Kidney tubule cell (primary cell): ENCODE results near the gene MINDY4B.
"Not testable (repeated sequence)": the region's sequence is repeated elsewhere in the genome, so short reads cannot be mapped to it uniquely, and the experiment has no call there.

Experiments
- DNase-seq: peaks from one replicate; pipeline ENCODE4 v3.0.0-alpha.2; 2018; ENCODE audit warnings: low spot score

MINDY4B gene

GRCh38 chr3:150898046-150898754, 7.0 kb downstream of the MINDY4B start:
- no peak for DNase-seq

DNA sequence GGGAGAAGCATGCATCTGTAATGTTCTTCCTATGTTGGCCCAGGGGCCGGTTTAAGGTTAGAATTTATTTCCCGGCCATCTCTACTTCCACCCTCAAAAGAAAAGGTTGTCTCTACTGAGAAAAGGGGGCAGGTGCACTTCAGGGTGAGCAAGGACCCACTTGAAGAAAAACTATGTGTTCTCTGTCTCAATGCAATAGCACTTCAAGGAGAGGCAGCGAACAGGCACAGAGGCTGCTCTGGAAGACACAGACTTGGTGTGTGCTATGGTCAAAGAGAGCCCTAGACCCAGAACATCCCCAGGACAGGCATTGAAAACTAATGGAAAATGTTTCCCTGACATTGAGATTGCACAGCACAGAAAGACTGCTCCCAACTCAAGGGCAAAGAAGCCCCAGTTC, 7.6 kb downstream of the MINDY4B start:
- DNase-seq, result no peak

DNA sequence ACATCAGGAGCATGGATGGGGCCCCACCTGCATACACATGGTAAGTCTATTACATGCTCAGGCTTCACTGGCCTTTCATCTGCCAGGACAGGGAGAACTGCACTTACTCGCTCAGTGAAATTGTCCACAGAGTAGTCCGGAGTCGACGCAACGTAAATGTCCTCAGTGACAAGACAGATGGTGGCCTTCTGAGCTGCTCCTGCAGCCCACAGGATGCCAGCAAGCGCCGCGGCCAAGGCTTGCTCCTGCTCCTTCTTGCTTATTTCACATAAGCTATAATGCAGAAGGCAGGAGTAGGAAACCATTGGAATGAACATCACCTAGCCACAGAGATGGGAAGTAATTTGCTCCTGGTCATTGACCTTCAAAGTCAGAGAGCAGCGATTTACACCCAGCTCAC, 14.4 kb downstream of the MINDY4B start:
- DNase-seq, result no peak

- DNase-seq, result no peak
These were observed 14.9 kb downstream of the MINDY4B start for GRCh38 chr3:150890295-150890694.

DNA sequence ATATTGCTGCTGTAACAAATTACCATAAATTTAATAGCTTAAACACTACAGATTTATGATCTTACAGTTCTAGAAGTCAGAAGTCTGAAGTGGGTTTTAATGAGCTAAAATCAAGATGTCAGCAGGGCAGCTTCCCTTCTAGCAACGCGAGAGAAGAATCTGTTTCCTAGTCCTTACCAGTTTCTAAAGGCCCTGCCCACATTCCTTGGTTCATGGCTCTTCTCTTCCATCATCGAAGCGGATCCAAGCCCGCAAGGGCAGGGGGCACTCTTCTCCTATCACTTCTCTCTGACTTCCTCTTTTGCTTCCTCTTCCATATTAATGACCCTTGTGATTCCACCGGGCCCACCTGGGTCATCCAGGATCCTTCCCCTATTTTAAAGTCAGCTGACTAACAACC, 16.1 kb downstream of the MINDY4B start:
- no peak for DNase-seq

GRCh38 chr3:150887031-150887430, 18.2 kb downstream of the MINDY4B start:
- no peak for DNase-seq

DNA sequence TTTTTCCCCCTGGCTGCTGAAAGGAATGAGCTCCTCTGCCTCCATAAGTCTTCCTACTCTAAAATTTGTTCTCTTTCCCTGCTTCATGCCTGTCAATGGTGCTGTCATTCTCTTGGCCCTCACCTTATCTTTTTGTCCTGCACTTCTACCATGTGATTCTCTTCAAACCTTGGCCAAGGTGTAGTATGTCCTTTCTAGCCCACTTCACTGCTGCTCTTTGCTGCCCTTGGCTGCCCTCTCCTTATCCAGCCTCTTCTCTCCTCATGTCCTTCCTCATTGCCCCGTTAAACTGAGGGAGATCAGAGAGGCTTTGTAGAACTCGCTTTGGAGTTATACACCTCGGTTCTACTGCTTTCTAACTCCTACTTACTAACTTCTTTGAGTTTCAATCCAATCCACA, 19.7 kb downstream of the MINDY4B start:
- no peak for DNase-seq

DNA sequence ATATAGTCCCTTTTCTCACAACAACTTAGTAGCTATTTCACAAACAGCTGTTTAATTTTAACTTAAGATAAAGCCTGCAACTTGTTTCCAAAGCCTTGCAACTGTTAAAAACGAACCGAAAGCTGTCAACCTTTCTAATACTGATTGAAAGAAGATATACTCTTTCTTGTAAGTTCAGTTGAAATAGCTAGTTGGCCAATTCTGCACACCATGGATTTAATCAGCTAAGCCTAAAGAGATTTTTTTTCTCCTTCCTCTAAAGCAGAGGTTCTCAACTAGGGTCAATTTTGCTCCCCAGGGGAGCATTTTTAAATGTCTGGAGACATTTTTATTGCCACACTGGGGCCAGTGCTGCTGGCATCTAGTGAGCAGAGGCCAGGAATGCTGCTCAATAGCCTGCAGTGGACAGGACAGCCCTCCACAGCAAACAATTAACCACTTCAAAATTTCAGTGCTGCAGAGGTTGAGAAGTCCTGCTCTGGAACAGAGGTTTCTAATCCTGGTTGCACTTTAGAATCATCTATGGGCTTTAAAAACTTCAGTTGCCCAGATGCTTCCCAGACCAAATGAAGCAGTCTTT, 26.2 kb downstream of the MINDY4B start:
- no peak for DNase-seq

- no peak for DNase-seq
These were observed 26.9 kb downstream of the MINDY4B start for GRCh38 chr3:150878290-150878689.

DNA sequence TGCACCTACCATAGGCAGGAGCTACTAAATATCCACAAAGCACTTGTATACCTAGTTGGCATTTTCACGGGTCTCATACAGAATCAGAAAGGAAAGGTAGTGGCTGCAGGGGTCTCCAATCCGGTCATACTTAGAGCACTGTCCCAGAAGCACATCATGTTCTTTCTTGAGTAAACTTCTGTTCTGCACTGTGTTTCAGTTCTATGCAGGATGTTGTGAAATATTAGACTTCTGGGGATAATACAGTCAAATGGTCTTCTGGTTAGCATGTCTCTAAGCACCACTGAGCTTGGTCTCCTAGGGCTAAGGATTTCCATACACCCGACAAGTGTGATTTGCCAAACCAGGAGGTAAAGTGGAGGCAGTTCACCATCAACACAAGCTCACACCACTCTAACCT, 27.9 kb downstream of the MINDY4B start:
- DNase-seq, result no peak

DNA sequence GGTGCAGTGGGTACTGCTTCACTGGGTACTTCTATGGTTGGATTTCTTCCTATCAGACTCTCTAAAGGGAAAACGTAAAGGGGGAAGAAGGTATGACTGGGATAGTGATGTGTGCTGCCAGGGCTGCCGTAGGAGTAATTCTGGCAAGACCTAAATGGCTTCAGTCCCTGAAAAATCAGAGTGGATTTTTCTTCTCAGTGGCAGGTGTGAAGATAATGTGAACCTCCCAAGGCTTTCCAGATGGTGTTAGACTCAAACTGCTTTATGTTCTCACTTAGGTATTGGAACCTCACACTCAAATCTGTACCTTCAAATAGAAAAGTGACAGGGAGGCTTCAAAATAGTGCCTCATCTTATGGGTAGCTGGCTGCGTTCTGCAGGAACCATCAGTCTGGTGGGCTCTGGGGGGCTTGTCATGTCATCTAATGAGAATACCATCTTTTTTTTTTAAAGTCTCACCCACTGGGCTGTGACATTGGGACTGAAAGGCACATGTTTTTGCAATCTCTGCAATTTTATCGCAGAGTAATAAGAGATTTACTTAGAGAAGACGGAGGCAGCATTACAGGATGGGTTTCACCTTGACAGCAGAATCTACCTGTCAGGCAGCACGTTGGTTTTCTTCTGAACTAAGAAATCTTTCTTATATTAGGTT, 28.5 kb downstream of the MINDY4B start:
- no peak for DNase-seq

- DNase-seq, result no peak
These were observed 29.7 kb downstream of the MINDY4B start for GRCh38 chr3:150875548-150875947.

DNA sequence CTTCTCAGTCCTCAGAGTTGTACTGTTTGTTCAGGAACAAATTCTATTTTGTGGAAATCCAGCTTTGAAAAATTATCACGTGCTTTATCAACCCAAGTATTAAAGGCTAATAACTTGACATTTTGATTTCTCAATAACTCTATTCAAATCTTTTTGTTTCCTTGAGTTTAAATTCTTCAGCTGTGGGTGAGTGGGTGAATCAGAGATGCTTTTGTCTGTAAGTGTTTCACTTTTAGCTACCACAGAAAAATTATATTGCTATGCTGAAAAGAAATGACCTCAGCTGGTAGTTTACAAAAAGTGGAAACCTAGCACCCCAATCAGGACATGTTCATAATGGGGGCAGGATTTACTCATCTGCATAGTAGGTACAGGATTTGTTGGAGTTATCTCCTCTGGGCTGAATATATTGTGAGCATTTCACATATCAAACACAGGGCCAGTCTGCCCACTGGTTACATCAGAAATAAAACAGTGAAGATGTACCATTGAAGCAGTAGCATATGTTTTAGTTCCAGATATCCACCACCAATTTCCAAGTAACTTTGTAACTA, 30.5 kb downstream of the MINDY4B start:
- no peak for DNase-seq

- peak; percentile 78 for DNase-seq
These were observed 34.0 kb downstream of the MINDY4B start for GRCh38 chr3:150871192-150871591.

DNA sequence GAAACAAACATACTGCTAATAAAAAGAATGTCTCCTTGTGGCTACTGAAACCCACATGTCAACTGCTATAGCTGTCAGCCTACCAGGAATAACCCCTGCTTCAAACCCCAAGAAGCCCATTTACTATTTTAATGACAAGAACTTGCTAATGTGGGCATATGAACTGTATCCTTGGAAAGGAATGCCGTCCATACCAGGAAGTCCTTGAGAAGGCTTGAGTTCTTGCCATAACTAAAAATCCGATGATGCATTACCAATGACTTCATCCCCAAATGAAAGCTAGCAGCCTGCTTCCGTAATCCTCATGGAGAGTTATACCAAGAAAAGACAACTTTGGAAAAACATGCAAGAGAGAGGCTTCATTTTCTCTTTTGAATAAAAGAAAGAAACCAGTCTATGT, 34.8 kb downstream of the MINDY4B start:
- peak; percentile 89 for DNase-seq

DNA sequence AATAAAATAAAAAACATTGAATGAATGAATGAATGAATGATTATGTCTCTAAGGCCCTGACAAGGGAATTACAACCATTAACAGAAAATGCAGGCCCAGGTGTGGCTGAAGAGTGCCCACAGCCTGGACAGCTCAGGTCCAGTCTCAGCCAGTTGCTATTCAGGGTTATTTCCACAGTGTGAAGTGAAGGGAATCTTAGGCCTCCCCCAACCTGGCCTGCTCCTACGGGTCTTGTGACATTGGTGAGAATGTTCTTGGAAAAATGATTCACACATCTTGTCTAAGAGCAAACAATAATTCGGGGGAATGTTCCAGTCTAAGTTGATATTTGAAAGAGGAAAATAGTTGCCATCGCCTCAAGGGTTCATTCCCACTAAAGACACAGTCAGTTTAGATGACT, 37.0 kb downstream of the MINDY4B start:
- peak; percentile 79 for DNase-seq

DNA sequence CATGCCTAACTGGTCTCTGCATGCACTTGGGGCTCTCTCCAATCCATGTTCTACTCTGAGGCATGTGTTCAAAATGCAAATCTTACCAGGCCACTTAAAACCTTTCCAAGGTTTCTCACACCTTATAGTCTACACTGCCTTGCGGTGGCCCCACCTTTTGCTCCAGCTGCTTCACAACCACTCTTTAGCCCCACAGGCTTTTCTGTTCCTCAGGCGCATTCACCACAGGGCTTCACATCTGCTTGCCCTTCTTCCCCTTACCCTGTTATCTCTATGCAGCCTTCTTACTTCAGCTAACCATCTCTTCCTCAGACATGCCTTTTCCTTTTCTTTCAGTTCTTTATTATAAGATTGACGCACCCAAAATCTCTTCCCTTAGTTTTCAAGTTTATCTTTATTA, 37.8 kb downstream of the MINDY4B start:
- no peak for DNase-seq

DNA sequence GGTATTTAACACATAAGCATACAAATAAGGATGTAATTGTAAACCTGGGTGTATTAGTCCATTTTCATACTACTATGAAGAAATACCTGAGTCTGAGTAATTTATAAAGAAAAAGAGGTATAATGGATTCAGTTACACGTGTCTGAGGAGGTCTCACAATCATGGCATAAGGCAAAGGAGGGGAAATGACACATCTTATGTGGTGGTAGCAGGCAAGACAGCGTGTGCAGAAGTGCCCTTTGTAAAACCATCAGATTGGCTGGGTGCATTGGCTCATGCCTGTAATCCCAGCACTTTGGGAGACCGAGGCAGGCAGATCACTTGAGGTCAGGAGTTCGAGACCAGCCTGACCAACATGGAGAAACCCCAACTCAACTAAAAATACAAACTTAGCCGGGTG, 41.3 kb downstream of the MINDY4B start:
- DNase-seq, result not testable (repeated sequence)

DNA sequence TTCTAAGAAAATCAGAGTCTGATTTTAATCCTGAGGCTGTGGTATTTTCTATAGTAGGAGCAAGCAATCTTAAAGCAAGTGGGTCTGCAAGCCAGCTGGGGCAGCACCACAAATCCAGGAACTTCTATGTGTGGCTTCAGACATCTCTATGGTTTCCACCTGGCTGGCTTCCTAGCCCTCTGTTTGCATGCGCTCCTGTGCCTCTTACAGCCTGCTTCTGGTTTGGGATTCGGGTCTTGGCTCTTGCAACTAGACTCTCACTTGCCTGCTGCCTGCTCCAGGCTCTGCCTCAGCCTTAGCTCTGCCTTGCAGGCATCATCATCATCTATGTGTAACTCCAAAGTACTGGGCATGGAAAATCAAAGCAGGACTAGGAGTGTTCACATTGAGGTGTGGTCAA, 43.4 kb downstream of the MINDY4B start:
- DNase-seq, result no peak

DNA sequence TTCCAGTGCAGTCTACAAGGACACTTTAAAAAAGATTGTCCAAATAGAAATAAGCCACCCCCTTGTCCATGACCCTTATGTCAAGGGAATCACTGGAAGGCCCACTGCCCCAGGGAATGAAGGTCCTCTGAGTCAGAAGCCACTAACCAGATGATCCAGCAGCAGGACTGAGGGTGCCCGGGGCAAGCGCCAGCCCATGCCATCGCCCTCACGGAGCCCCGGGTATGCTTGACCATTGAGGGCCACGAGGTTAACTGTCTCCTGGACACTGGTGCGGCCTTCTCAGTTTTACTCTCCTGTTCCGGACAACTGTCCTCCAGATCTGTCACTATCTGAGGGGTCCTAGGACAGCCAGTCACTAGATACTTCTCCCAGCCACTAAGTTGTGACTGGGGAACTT, 47.3 kb downstream of the MINDY4B start:
- DNase-seq, result not testable (repeated sequence)

- no peak for DNase-seq
These were observed 55.0 kb downstream of the MINDY4B start for GRCh38 chr3:150850191-150850590.

GRCh38 chr3:150848864-150849263, 56.4 kb downstream of the MINDY4B start:
- DNase-seq, result no peak

- DNase-seq, result no peak
These were observed 57.8 kb downstream of the MINDY4B start for GRCh38 chr3:150847433-150847832.
